HFFc6 (cell line): Measurements from ENCODE around the gene ZCCHC7. TPM values are rescaled to one million over a fixed set of nuclear protein-coding genes. Genes with fewer than 3 reads are reported as not detected.

ENCODE experiments used
- DNase-seq: peaks from one replicate; pipeline ENCODE4 v3.0.0-alpha.2; 2018
- H3K27ac Mint-ChIP-seq: 2 replicates; pipeline ENCODE4 v1.8.0; 2020; ENCODE audit warnings: mild to moderate bottlenecking, mixed read lengths
- H3K27me3 Mint-ChIP-seq: 2 replicates; pipeline ENCODE4 v1.8.0; 2021; ENCODE audit warnings: mild to moderate bottlenecking, moderate library complexity, mixed read lengths; ENCODE audit not compliant: insufficient read depth
- H3K36me3 Mint-ChIP-seq: 2 replicates; pipeline ENCODE4 v1.8.0; 2021; ENCODE audit warnings: low read depth, mixed read lengths
- H3K4me1 Mint-ChIP-seq: 2 replicates; pipeline ENCODE4 v1.8.0; 2020; ENCODE audit warnings: low read depth, mixed read lengths
- H3K4me3 Mint-ChIP-seq: 2 replicates; pipeline ENCODE4 v1.8.0; 2020; ENCODE audit warnings: mild to moderate bottlenecking, moderate library complexity, mixed read lengths
- H3K9me3 Mint-ChIP-seq: 2 replicates; pipeline ENCODE4 v1.8.0; 2020; ENCODE audit warnings: mild to moderate bottlenecking, mixed read lengths
- CTCF ChIP-seq: fragments of 200-600 bp; sonication (generic); IDR thresholded peaks from 2 replicates; pipeline ENCODE4 v1.5.0; 2021; ENCODE audit warnings: antibody characterized with exemption, mild to moderate bottlenecking
- total RNA-seq, 6 experiments: library from RNA; stranded (reverse); fragmentation: NEBNext Ultra II Directional; extraction: Animal tissue kit (Norgen Biotek cat#: 25700); gene quantifications; 2 replicates in 1 of 6; 3 replicates in 5 of 6; pipeline ENCODE4 v1.2.3, GENCODE V29; 2021

The ZCCHC7 gene
- total RNA-seq, 6 experiments from 2014 or later: 18.5 to 22.9 (median 18.8) TPM

- no peak overlapping the region for H3K4me3 Mint-ChIP-seq
- no peaks in the 10 kb centered on the region for H3K36me3 Mint-ChIP-seq
- TF ChIP-seq CTCF: no peak
- H3K27ac Mint-ChIP-seq: no peak overlapping the region
- DNase-seq: no peak
- no peaks in the 10 kb centered on the region; the same call in 1 of the 2 replicates for H3K4me1 Mint-ChIP-seq
- H3K9me3 Mint-ChIP-seq: no peaks in the 10 kb centered on the region
- H3K27me3 Mint-ChIP-seq: peaks cover 7% of the 10 kb centered on the region
Observed at GRCh38 chr9:37369671-37370070, 249.3 kb downstream of the ZCCHC7 start.

- no peak overlapping the region for H3K4me3 Mint-ChIP-seq
- no peaks in the 10 kb centered on the region for H3K36me3 Mint-ChIP-seq
- H3K27ac Mint-ChIP-seq: no peak overlapping the region
- no peak for DNase-seq
- no peaks in the 10 kb centered on the region for H3K9me3 Mint-ChIP-seq
- no peak for TF ChIP-seq CTCF
- H3K27me3 Mint-ChIP-seq: peaks cover 9% of the 10 kb centered on the region
- H3K4me1 Mint-ChIP-seq: no peaks in the 10 kb centered on the region; the same call in 1 of the 2 replicates
Observed at GRCh38 chr9:37370282-37370681, 249.9 kb downstream of the ZCCHC7 start.

- Mint-ChIP-seq H3K27ac (no peak overlapping the region), H3K36me3 (no peaks in the 10 kb centered on the region), H3K4me1 (no peaks in the 10 kb centered on the region; the same call in 1 of the 2 replicates), H3K4me3 (no peak overlapping the region), H3K9me3 (no peaks in the 10 kb centered on the region), H3K27me3 (peaks cover 12% of the 10 kb centered on the region)
- TF ChIP-seq CTCF: no peak
- no peak for DNase-seq
Observed at GRCh38 chr9:37370968-37371563, 250.7 kb downstream of the ZCCHC7 start.

- no peak for DNase-seq
- TF ChIP-seq CTCF: no peak
- Mint-ChIP-seq H3K4me3 (no peak overlapping the region), H3K27ac (no peak overlapping the region), H3K27me3 (peaks cover 16% of the 10 kb centered on the region), H3K9me3 (no peaks in the 10 kb centered on the region), H3K36me3 (no peaks in the 10 kb centered on the region), H3K4me1 (no peaks in the 10 kb centered on the region; the same call in 1 of the 2 replicates)
Observed at GRCh38 chr9:37371565-37372464, 251.4 kb downstream of the ZCCHC7 start.

- Mint-ChIP-seq H3K4me1 (no peaks in the 10 kb centered on the region; the same call in 1 of the 2 replicates), H3K36me3 (no peaks in the 10 kb centered on the region), H3K4me3 (no peak overlapping the region), H3K27ac (no peak overlapping the region), H3K27me3 (peaks cover 20% of the 10 kb centered on the region), H3K9me3 (no peaks in the 10 kb centered on the region)
- TF ChIP-seq CTCF: no peak
- DNase-seq: no peak
Observed at GRCh38 chr9:37372839-37373238, 252.5 kb downstream of the ZCCHC7 start.
